Cerebellar nuclear complex (tissue), 1 donor: ENCODE data around the gene PPP1R16B.

Source experiments
- DNase-seq, 2 experiments: peaks; one replicate each; lab custom pipeline; 2025; lab: John Stamatoyannopoulos, UW

The PPP1R16B gene

DNA sequence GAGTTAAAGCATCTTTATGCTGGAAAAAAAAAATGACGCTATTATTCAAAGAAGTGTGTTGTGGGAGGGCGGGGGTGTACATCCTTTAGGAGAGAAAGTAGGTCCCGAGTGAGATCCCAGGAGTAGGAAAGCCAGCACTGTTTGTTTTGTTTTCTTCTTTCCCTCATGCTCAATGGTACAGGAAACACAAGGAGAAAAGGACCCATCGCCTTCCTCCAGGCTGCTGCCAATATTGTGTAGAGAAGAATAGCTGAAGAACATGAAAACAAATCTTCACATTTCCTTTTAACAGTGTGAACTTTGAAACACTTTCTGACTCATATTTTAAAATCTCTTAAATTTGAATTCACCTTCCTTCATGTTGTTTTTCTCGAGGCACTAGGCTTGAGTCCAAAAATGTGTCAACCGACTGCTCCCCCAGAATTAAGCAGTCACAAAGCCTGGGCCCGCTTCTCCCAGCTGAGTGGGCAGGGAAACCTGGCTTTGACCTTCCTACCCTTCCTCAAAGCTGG, 22.3 kb downstream of the PPP1R16B start:
- DNase-seq = no peak

DNA sequence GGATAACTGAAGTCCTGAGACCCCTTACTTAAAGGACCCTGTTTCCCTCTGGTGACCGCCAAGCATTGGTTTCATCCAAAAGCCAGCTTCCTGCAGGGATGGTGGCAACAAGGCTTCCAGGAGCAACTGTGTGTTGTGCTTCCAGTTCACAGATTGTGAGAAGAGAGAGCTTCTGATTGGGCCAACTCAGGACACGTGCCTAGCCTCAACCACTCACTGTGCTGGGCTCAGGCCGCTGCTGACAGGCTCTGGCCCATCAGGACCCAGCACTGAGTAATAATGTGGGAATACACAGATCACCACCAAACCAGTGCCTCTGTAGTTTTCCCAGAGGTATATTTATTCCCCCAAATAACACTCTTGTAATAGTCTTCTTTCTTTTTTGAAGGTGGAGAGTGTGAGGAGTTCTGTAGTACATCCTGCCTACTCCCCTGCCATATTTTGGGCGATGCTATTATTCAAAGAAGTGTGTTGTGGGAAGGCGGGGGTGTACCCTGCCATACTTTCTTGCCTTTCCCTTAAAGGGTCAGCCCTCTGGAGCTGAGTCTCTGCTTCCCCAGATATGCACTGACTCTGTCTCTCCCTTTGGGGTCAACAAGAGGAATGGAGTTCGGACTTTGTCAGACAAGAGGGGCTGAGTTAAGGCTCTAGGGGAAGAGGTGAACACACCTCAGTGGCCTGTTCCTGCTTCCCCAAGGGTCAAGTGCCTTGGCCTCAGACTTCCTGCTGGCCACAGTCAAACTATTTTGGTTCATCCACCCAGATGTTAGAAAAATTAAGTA, 23.2 kb downstream of the PPP1R16B start:
- DNase-seq = no peak

GRCh38 chr20:38829296-38829875, 23.9 kb downstream of the PPP1R16B start:
- DNase-seq = no peak

DNA sequence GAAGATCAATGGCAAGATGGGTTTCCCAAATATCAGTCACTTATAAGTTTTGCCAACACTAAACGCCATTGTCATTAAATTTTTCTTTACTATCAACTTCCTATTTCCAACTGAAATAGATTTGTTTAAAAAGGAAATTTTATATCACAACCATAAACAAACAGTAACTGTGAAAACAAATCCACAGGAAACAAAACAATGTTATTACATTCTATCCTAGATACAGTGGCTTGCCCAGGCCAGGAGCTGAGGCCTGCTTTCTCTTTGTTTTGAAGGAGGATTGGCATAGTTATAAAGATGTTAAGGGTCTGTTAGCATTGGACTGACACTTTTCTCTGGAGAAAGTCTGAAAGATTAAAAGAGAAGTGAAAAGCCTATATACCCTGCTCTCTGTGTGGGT, 24.9 kb downstream of the PPP1R16B start:
- no peak for DNase-seq

DNA sequence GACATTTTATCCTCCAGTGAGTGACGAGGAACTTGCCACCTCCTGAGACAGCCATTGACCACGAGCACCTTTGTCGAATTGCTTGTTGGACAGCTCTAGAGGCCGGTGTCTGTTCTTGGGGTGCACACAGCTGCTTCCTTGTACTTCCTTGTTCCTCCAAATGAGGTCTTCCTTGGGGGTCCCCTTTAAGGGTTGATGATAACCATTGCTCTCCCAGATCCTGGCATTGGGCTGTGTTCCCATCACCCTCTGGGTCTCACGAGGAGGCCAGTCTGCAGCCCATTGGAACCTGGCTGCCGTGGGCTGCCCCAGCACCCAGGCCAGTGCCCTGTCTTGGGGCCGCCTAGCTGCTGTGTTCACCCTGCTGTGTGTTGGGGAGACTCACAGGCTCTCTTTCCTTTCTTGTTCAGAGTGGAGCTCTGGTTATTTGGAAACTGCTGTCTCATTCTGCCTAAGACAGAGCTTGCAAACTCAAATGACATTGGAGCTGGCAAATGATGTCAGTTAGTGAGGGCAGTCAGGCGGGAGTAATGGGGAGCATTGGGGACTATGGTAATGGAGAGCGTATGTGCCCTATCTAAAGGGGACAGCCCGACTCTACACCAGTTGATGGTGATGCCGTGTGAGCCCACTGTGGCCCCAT, 25.7 kb downstream of the PPP1R16B start:
- DNase-seq = no peak

GRCh38 chr20:38831995-38832620, 26.6 kb downstream of the PPP1R16B start:
- no peak for DNase-seq

- DNase-seq = no peak
These were observed 27.8 kb downstream of the PPP1R16B start for GRCh38 chr20:38833154-38833856.

- DNase-seq = no peak
These were observed 28.3 kb downstream of the PPP1R16B start for GRCh38 chr20:38833857-38834164.

GRCh38 chr20:38834868-38835267, 29.4 kb downstream of the PPP1R16B start:
- DNase-seq = no peak

DNA sequence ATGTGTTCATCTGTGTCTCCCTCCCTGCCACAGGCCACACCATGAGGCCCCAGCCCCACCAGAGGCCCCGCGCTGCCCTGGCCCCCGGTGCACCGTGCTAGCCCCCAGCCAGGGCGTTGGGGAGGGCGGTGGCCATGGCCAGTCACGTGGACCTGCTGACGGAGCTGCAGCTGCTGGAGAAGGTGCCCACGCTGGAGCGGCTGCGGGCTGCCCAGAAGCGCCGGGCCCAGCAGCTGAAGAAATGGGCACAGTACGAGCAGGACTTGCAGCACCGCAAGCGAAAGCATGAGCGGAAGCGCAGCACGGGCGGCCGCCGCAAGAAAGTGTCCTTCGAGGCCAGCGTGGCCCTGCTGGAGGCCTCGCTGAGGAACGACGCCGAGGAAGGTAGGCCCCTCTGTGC, 30.3 kb downstream of the PPP1R16B start:
- DNase-seq = no peak

DNA sequence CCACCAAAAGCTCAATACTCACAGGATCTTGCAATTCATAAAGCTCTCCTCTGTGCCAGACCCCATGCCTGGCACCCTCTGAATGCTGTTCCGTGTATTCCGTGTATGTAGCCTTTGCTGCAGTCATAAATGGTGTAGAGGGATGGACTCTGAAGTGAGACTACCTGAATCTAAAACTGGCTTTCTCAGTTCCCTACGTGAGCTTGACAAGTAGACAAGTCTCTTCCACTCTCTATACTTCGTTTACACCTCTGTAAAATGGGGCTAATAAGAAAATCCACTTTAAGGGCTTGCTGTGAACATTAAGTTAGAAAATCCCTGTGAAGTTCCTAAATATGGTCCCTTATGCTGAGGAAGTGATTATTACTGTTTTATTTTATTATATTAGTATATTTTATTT, 31.5 kb downstream of the PPP1R16B start:
- DNase-seq = no peak

GRCh38 chr20:38838326-38838725, 32.8 kb downstream of the PPP1R16B start:
- DNase-seq = no peak

GRCh38 chr20:38839563-38839962, 34.1 kb downstream of the PPP1R16B start:
- DNase-seq = no peak

- DNase-seq = no peak
These were observed 34.8 kb downstream of the PPP1R16B start for GRCh38 chr20:38840053-38840893.

DNA sequence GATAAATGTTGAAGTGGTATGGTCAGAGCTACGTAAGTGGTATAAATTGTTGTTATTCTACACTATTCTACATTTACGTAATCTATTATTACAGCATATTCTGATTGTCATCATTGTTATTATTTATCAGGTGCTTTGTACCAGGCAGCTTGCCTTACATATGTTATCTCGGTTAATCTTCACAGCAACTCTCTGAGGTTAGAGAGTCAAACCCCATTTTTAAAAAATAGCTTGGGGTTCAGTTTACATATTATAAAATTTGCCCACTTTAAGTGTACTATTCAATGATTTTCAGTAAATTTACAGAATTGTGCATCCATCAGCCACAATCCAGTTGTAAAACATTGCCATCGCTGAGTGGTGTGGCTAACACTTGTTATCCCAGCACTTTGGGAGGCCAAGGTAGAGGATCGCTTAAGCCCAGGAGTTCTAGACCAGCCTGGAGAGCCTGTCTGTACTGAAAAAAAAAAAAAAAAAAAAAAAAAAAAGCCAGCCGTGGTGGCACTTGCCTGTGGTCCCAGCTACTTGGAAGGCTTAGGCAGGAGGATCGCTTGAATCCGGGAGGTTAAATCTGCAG, 35.5 kb downstream of the PPP1R16B start:
- DNase-seq = no peak

DNA sequence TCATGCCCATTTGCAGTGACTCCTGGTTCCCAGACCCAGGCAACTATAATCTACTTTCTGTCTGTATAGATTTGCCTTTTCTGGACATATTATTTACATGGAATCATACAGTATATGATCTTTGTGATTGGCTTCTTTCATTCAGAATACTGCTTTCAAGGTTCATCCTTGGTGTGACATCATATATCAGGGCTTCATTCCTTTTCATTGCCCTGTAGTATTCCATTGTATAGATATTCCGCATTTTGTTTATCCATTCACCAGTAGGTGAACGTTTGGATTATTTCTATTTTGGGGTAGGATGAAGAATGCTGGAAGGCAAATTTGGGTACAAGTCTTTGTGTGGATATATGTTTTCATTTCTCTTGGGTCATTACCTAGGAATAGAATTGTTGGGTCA, 36.1 kb downstream of the PPP1R16B start:
- no peak for DNase-seq

- DNase-seq = no peak
These were observed 36.5 kb downstream of the PPP1R16B start for GRCh38 chr20:38842026-38842425.

- DNase-seq = no peak
These were observed 37.1 kb downstream of the PPP1R16B start for GRCh38 chr20:38842558-38842981.

GRCh38 chr20:38843346-38843745, 37.8 kb downstream of the PPP1R16B start:
- DNase-seq = no peak

GRCh38 chr20:38844963-38845362, 39.5 kb downstream of the PPP1R16B start:
- DNase-seq = no peak

DNA sequence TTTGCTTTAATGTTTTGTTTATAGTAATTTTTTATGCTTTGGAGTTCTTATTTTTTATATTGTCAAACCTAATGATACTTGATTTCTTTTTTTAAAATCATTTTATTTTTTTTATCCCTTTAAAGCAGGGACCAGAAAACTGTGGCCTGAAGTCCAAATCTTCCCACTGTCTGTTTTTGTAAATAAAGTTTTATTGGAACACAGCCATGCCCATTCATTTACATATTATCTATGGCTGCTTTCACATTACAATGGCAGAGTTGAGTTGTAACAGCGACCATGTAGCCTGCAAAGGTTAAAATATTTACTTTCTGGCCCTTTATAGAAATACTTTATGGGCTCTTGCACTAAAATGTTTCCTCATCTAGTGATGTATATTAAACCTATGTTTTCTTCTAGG, 42.3 kb downstream of the PPP1R16B start:
- no peak for DNase-seq
